H1 (cell line): ENCODE measurements around the gene ARHGAP24. TPM values are rescaled to one million over a fixed set of nuclear protein-coding genes. Genes with fewer than 3 reads are reported as not detected.

Source experiments
- CTCF ChIA-PET: fragments of 300-600 bp; sonication (Branson Sonifier 250); formaldehyde crosslinking; loops from one replicate; lab custom pipeline; 2021; ENCODE audit not compliant: partially characterized antibody; lab: Charles Lee
- POLR2A ChIA-PET: fragments of 300-600 bp; sonication (Branson Sonifier 250); formaldehyde crosslinking; loops from one replicate; lab custom pipeline; 2021; ENCODE audit warnings: inconsistent platforms; ENCODE audit not compliant: partially characterized antibody; lab: Charles Lee
- DNase-seq, 2 experiments: peaks; one replicate each; pipeline versions ENCODE4 v3.0.0 to v3.0.0-alpha.2; 2010 to 2022; ENCODE audit warnings: low spot score in 2 of 2, low read depth in 1 of 2, mixed read lengths in 1 of 2
- FAIRE-seq: peaks from 2 replicates; lab custom pipeline; 2011; peaks lifted over from hg19 to GRCh38; lab: Jason Lieb, UNC
- H2AFZ ChIP-seq: 2 replicates; pipeline ENCODE4 v1.8.1; 2012; ENCODE audit warnings: low read length, inconsistent platforms
- H2AK5ac ChIP-seq: 2 replicates; pipeline ENCODE4 v1.6.1; 2013; ENCODE audit warnings: low read depth, low read length
- H2BK120ac ChIP-seq: replicated peaks from 2 replicates; pipeline ENCODE3; 2013; ENCODE audit warnings: low read depth, low read length, inconsistent platforms
- H2BK12ac ChIP-seq: 2 replicates; pipeline ENCODE4 v1.6.1; 2013; ENCODE audit warnings: low read depth, low read length
- H2BK15ac ChIP-seq: 2 replicates; pipeline ENCODE4 v1.6.1; 2013; ENCODE audit warnings: low read length
- H2BK20ac ChIP-seq: 2 replicates; pipeline ENCODE4 v1.6.1; 2013; ENCODE audit warnings: low read length
- H2BK5ac ChIP-seq: 2 replicates; pipeline ENCODE4 v1.6.1; 2013; ENCODE audit warnings: low read depth, low read length
- H3K14ac ChIP-seq: 2 replicates; pipeline ENCODE4 v1.6.1; 2013; ENCODE audit warnings: inconsistent platforms; ENCODE audit not compliant: insufficient read length
- H3K18ac ChIP-seq: 2 replicates; pipeline ENCODE4 v1.6.1; 2013; ENCODE audit warnings: low read length; ENCODE audit errors: extremely low read depth
- H3K23ac ChIP-seq: 2 replicates; pipeline ENCODE4 v1.6.1; 2013; ENCODE audit warnings: inconsistent platforms; ENCODE audit not compliant: insufficient read length
- H3K23me2 ChIP-seq: 2 replicates; pipeline ENCODE4 v1.6.1; 2013; ENCODE audit warnings: low read depth, low read length
- H3K27ac ChIP-seq: 2 replicates; pipeline ENCODE4 v1.6.1; 2011; ENCODE audit warnings: low read depth, low read length, inconsistent platforms
- H3K27me3 ChIP-seq, 4 experiments: replicated peaks in 1 of 4; 1 replicate in 1 of 4; 2 replicates in 3 of 4; pipeline versions ENCODE4 v1.6.1 to v1.8.1; 2011 to 2013; ENCODE audit warnings: low read length in 3 of 4, mild to moderate bottlenecking in 3 of 4, inconsistent platforms in 2 of 4, mixed read lengths in 2 of 4, moderate library complexity in 1 of 4; ENCODE audit not compliant: control insufficient read depth in 3 of 4, insufficient read depth in 3 of 4; ENCODE audit errors: extremely low read depth in 1 of 4
- H3K36me3 ChIP-seq, 4 experiments: 2 replicates each; pipeline versions ENCODE4 v1.6.1 to v1.8.1; 2011 to 2013; ENCODE audit warnings: mild to moderate bottlenecking in 4 of 4, low read length in 3 of 4, moderate library complexity in 2 of 4, control low read depth in 1 of 4, inconsistent platforms in 1 of 4; ENCODE audit not compliant: insufficient read depth in 4 of 4, control insufficient read depth in 2 of 4
- H3K4ac ChIP-seq: replicated peaks from 2 replicates; pipeline ENCODE3; 2013; ENCODE audit warnings: low read length, low read depth, mixed read lengths, inconsistent platforms; ENCODE audit not compliant: insufficient read length
- H3K4me1 ChIP-seq, 4 experiments: replicated peaks in 1 of 4; 1 replicate in 1 of 4; 2 replicates in 3 of 4; pipeline versions ENCODE4 v1.6.1 to v1.8.1; 2011 to 2013; ENCODE audit warnings: low read length in 3 of 4, inconsistent platforms in 2 of 4, mixed read lengths in 1 of 4; ENCODE audit not compliant: insufficient read depth in 4 of 4, control insufficient read depth in 3 of 4
- H3K4me2 ChIP-seq, 2 experiments: 2 replicates each; pipeline versions ENCODE4 v1.6.1 to v1.8.1; 2011 to 2013; ENCODE audit warnings: low read depth in 2 of 2, low read length in 2 of 2, control low read depth in 1 of 2, inconsistent platforms in 1 of 2, mild to moderate bottlenecking in 1 of 2; ENCODE audit not compliant: insufficient read depth in 1 of 2
- H3K4me3 ChIP-seq, 4 experiments: fragments of 200-600, 300-600 bp in 1 of 4; sonication (generic), shearing (Covaris generic), sonication (Bioruptor Twin) in 1 of 4; 2 replicates each; pipeline versions ENCODE4 v1.5.1 to v1.8.1; 2011 to 2016; ENCODE audit warnings: low read length in 4 of 4, low read depth in 3 of 4, control low read depth in 2 of 4, inconsistent platforms in 2 of 4, mild to moderate bottlenecking in 2 of 4, mixed read lengths in 1 of 4, moderate library complexity in 1 of 4; ENCODE audit not compliant: insufficient read depth in 2 of 4; ENCODE audit errors: extremely low read depth in 1 of 4
- H3K56ac ChIP-seq: replicated peaks from 2 replicates; pipeline ENCODE3; 2013; ENCODE audit warnings: low read depth, mild to moderate bottlenecking, mixed read lengths, low read length, inconsistent platforms; ENCODE audit not compliant: insufficient read length
- H3K79me1 ChIP-seq: 2 replicates; pipeline ENCODE4 v1.6.1; 2013; ENCODE audit warnings: low read depth, low read length, control low read depth
- H3K79me2 ChIP-seq, 2 experiments: 2 replicates each; pipeline versions ENCODE4 v1.6.1 to v1.8.1; 2012 to 2013; ENCODE audit warnings: low read length in 2 of 2, mild to moderate bottlenecking in 2 of 2, inconsistent platforms in 1 of 2; ENCODE audit not compliant: insufficient read depth in 2 of 2, control insufficient read depth in 1 of 2
- H3K9ac ChIP-seq, 4 experiments: replicated peaks in 1 of 4; 1 replicate in 1 of 4; 2 replicates in 3 of 4; pipeline versions ENCODE4 v1.6.1 to v1.8.1; 2011 to 2013; ENCODE audit warnings: low read depth in 3 of 4, low read length in 3 of 4, control low read depth in 2 of 4, mild to moderate bottlenecking in 2 of 4, moderate library complexity in 2 of 4, inconsistent platforms in 1 of 4; ENCODE audit errors: extremely low read depth in 1 of 4
- H3K9me3 ChIP-seq, 2 experiments: 2 replicates each; pipeline versions ENCODE4 v1.6.1 to v1.8.1; 2012 to 2013; ENCODE audit warnings: mild to moderate bottlenecking in 2 of 2, moderate library complexity in 2 of 2, control low read depth in 1 of 2, inconsistent platforms in 1 of 2, low read depth in 1 of 2, low read length in 1 of 2, mixed read lengths in 1 of 2; ENCODE audit not compliant: insufficient read depth in 2 of 2
- H4K20me1 ChIP-seq, 2 experiments: replicated peaks in 1 of 2; 2 replicates each; pipeline versions ENCODE3 to v1.8.1; 2011 to 2013; ENCODE audit warnings: inconsistent platforms in 2 of 2, low read length in 2 of 2, mild to moderate bottlenecking in 1 of 2; ENCODE audit not compliant: insufficient read depth in 2 of 2, control insufficient read depth in 1 of 2
- H4K5ac ChIP-seq: 2 replicates; pipeline ENCODE4 v1.6.1; 2013; ENCODE audit warnings: low read length, low read depth, mixed read lengths, inconsistent platforms; ENCODE audit not compliant: insufficient read length
- H4K8ac ChIP-seq: 2 replicates; pipeline ENCODE4 v1.8.0; 2013; ENCODE audit warnings: mild to moderate bottlenecking, moderate library complexity, low read length, inconsistent platforms; ENCODE audit not compliant: insufficient read depth; ENCODE audit errors: extremely low read depth
- H4K91ac ChIP-seq: replicated peaks from 2 replicates; pipeline ENCODE3; 2013; ENCODE audit warnings: low read length, mixed read lengths, inconsistent platforms; ENCODE audit not compliant: insufficient read length
- SIRT6 ChIP-seq: IDR thresholded peaks from one replicate; pipeline ENCODE4 v1.7.1; 2012; ENCODE audit warnings: low read length, inconsistent platforms
- WGBS, 2 experiments: shearing (Covaris generic) in 1 of 2; methylation state at CpG; one replicate each; pipeline versions ENCODE4 v1.1.6 to v1.1.7; 2013 to 2015; ENCODE audit warnings: low lambda C conversion rate in 2 of 2, mixed read lengths in 2 of 2, inconsistent platforms in 1 of 2, low coverage in 1 of 2, missing lambda C conversion rate in 1 of 2; ENCODE audit not compliant: insufficient replicate concordance in 2 of 2, insufficient coverage in 1 of 2, insufficient read length in 1 of 2; ENCODE audit errors: extremely low coverage in 1 of 2, missing lambda C conversion rate in 1 of 2; 5-methylcytosine and 5-hydroxymethylcytosine counted together
- polyA plus RNA-seq, 7 experiments: library from polyadenylated mRNA; depleted of rRNA in 3 of 7; stranded (reverse) in 5 of 7; unstranded in 2 of 7; fragments of >200 nt in 5 of 7; fragments of 200-250 nt in 2 of 7; gene quantifications; 1 replicate in 5 of 7; 2 replicates in 1 of 7; 4 replicates in 1 of 7; pipeline versions ENCODE4 v1.2.1 to v1.2.3, GENCODE V29; 2011 to 2013; ENCODE audit warnings: missing spikeins in 2 of 7, mixed read lengths in 2 of 7
- total RNA-seq: library from RNA; stranded (reverse); fragmentation: NEBNext Ultra II Directional; extraction: Animal tissue kit (Norgen Biotek cat#: 25700); gene quantifications from 2 replicates; pipeline ENCODE4 v1.2.1, GENCODE V29; 2021

The ARHGAP24 gene
- total and polyA plus RNA-seq, 2 of the 8 experiments (the other 6 are each of a cell fraction or from before 2014, with no cell fraction given) = 0.08 to 0.50 TPM

DNA sequence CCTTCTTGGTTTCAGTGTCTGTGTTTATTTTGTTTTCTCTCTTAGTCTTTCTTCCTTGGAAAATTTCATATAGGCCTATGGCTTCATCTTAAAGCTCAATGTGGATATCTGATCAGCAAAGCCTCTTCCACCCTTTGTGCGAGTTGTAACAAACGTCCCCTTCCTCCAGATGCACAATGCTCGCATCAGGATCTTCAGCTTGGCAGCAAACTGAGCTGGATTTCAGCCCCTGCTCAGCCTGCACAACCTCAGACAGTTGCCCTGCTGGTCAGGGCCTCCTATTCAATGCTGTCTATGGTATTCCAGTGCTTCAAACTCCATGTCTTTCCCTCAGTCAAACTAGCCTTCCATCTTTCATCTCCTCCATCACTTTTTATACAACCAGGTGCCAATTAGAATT, 309.4 kb downstream of the ARHGAP24 start:
- H3K56ac ChIP-seq = no peak overlapping the region
- H2BK15ac ChIP-seq = no peak overlapping the region
- no peak overlapping the region for H3K18ac ChIP-seq
- CTCF ChIA-PET = interaction anchor here (2.8 kb wide), 1 partner anchor 13 kb away, joined by 9 read pairs; no protein-coding TSS in a partner anchor
- no peaks in the 10 kb centered on the region for H3K9me3 ChIP-seq
- FAIRE-seq (no peak), DNase-seq (no peak)
- H3K79me1 ChIP-seq = no peaks in the 10 kb centered on the region
- no peak overlapping the region for H2AFZ ChIP-seq
- no peak overlapping the region for H3K14ac ChIP-seq
- no peaks in the 10 kb centered on the region for H3K23me2 ChIP-seq
- H4K8ac ChIP-seq = no peak overlapping the region
- H3K9ac ChIP-seq = no peak overlapping the region
- H3K27me3 ChIP-seq = no peaks in the 10 kb centered on the region
- no peaks in the 10 kb centered on the region for H4K20me1 ChIP-seq
- no peak overlapping the region for H4K5ac ChIP-seq
- no peak overlapping the region for H2BK5ac ChIP-seq
- no peak overlapping the region for H4K91ac ChIP-seq
- H2BK20ac ChIP-seq = no peak overlapping the region
- no peak overlapping the region for H3K27ac ChIP-seq
- no peak for TF ChIP-seq SIRT6
- no peak overlapping the region for H3K23ac ChIP-seq
- H3K4me2 ChIP-seq = no peak overlapping the region
- no peak overlapping the region for H2BK120ac ChIP-seq
- H3K79me2 ChIP-seq = no peaks in the 10 kb centered on the region
- POLR2A ChIA-PET = no interaction called here
- H2BK12ac ChIP-seq = no peak overlapping the region
- H3K36me3 ChIP-seq = no peaks in the 10 kb centered on the region
- H3K4me1 ChIP-seq = no peaks in the 10 kb centered on the region
- H2AK5ac ChIP-seq = no peak overlapping the region
- H3K4ac ChIP-seq = no peak overlapping the region
- H3K4me3 ChIP-seq = no peak overlapping the region
- 95% methylated on average over 3 of the region's 3 CpGs; no CpG with 5 or more reads in 1 of the 2 experiments for WGBS, 2 experiments
